IMR-90 (cell line): ENCODE results near the gene PNMA1. TPM values are rescaled to one million over a fixed set of nuclear protein-coding genes. Genes with fewer than 3 reads are reported as not detected.

Experiments
- microRNA-seq, 2 experiments: library from miRNA; stranded (forward) in 1 of 2; unstranded in 1 of 2; fragments of 10-50 nt in 1 of 2; fragments of <30 nt in 1 of 2; gene quantifications in 1 of 2; microRNA quantifications in 1 of 2; one replicate each; pipeline versions ENCODE3 to v1.1.0; 2013 to 2020; ENCODE audit not compliant: insufficient read depth in 1 of 2, insufficient read length in 1 of 2, unreplicated experiment in 1 of 2
- polyA plus RNA-seq, 3 experiments: library from polyadenylated mRNA; depleted of rRNA; stranded (reverse); fragments of >200 nt; gene quantifications; 2 replicates each; pipeline ENCODE4 v1.2.3, GENCODE V29; 2012; ENCODE audit warnings: low replicate concordance in 1 of 3
- small RNA-seq, 5 experiments: library from RNA; depleted of rRNA; stranded (forward); fragments of <200 nt; gene quantifications; one replicate each; pipeline ENCODE3, GENCODE V24; 2012
- total RNA-seq: library from RNA; depleted of rRNA; stranded (reverse); fragments of >200 nt; gene quantifications from 2 replicates; pipeline ENCODE4 v1.2.3, GENCODE V29; 2012; rRNA removed

Gene PNMA1
- total and polyA plus RNA-seq, 2 of the 4 experiments (the other 2 are of a cell fraction): 6.5 to 28.2 TPM

Small RNA genes lying within 50 kb of the gene (microRNA-seq; reads per million reads assigned to microRNA genes)
- 0 reads per million in 2 experiments for gene MIR4505

Small RNA genes lying within 50 kb of the gene (small RNA-seq; reads per million reads assigned to genes)
- gene MIR4505: 0 reads per million in 5 experiments

Other genes with a start within 250 kb of the PNMA1 start
- gene RIOX1, start 223.5 kb downstream of the PNMA1 start, total RNA-seq: 11.7 and 12.9 TPM in 2 replicates
- 9.5 and 10.1 TPM in 2 replicates for gene RIOX1, start 223.5 kb downstream of the PNMA1 start, polyA plus RNA-seq (2012; rRNA removed)
- gene ACOT1, start 177.2 kb downstream of the PNMA1 start, total RNA-seq: 5.2 and 5.6 TPM in 2 replicates
- 4.8 and 5.5 TPM in 2 replicates for gene ACOT1, start 177.2 kb downstream of the PNMA1 start, polyA plus RNA-seq (2012; rRNA removed)
- not detected in 2 replicates for gene HEATR4, start 155.4 kb downstream of the PNMA1 start, total RNA-seq
- gene HEATR4, start 155.4 kb downstream of the PNMA1 start, polyA plus RNA-seq (2012; rRNA removed): not detected in 2 replicates
- 19.7 and 24.7 TPM in 2 replicates for gene ACOT2, start 145.2 kb downstream of the PNMA1 start, total RNA-seq
- gene ACOT2, start 145.2 kb downstream of the PNMA1 start, polyA plus RNA-seq (2012; rRNA removed): 33.1 and 34.9 TPM in 2 replicates
- gene ACOT4, start 122.5 kb downstream of the PNMA1 start, total RNA-seq: 0.28 and 0.54 TPM in 2 replicates
- 0.22 and 0.34 TPM in 2 replicates for gene ACOT4, start 122.5 kb downstream of the PNMA1 start, polyA plus RNA-seq (2012; rRNA removed)
- not detected in 2 replicates for gene ACOT6, start 101.9 kb downstream of the PNMA1 start, total RNA-seq
- not detected in 2 replicates for gene ACOT6, start 101.9 kb downstream of the PNMA1 start, polyA plus RNA-seq (2012; rRNA removed)
- 5.4 and 9.7 TPM in 2 replicates for gene DNAL1, start 69.4 kb downstream of the PNMA1 start, total RNA-seq
- gene DNAL1, start 69.4 kb downstream of the PNMA1 start, polyA plus RNA-seq (2012; rRNA removed): 3.2 and 4.5 TPM in 2 replicates
- gene PTGR2, start 137.4 kb upstream of the PNMA1 start, total RNA-seq: 1.3 and 2.8 TPM in 2 replicates
- 2.0 and 3.2 TPM in 2 replicates for gene PTGR2, start 137.4 kb upstream of the PNMA1 start, polyA plus RNA-seq (2012; rRNA removed)
- 73.9 and 89.1 TPM in 2 replicates for gene ZNF410, start 172.5 kb upstream of the PNMA1 start, total RNA-seq
- gene ZNF410, start 172.5 kb upstream of the PNMA1 start, polyA plus RNA-seq (2012; rRNA removed): 22.3 and 27.9 TPM in 2 replicates
- 2.5 and 2.8 TPM in 2 replicates for gene FAM161B, start 235.7 kb upstream of the PNMA1 start, total RNA-seq
- 1.8 and 1.9 TPM in 2 replicates for gene FAM161B, start 235.7 kb upstream of the PNMA1 start, polyA plus RNA-seq (2012; rRNA removed)
- 16.1 and 21.0 TPM in 2 replicates for gene COQ6, start 235.9 kb upstream of the PNMA1 start, total RNA-seq
- 25.7 and 28.6 TPM in 2 replicates for gene COQ6, start 235.9 kb upstream of the PNMA1 start, polyA plus RNA-seq (2012; rRNA removed)